22Rv1 (cell line): Measurements from ENCODE around the gene MAPRE3.
A peak's percentile ranks its signal among the peaks of the same experiment; 100 is the strongest.

Experiments
- H3K27ac ChIP-seq: fragments of 450-650 bp; 2 replicates; pipeline ENCODE4 v1.5.1; 2017
- ZFX ChIP-seq: fragments of 450-650 bp; IDR thresholded peaks from 2 replicates; pipeline ENCODE4 v1.6.1; 2017; ENCODE audit warnings: antibody characterized with exemption, borderline replicate concordance
- TF ChIP-seq, protein P1 (sequence below): fragments of 450-650 bp; IDR thresholded peaks from 2 replicates; pipeline ENCODE4 v1.5.1; 2017; ENCODE audit warnings: mild to moderate bottlenecking

Gene MAPRE3

DNA sequence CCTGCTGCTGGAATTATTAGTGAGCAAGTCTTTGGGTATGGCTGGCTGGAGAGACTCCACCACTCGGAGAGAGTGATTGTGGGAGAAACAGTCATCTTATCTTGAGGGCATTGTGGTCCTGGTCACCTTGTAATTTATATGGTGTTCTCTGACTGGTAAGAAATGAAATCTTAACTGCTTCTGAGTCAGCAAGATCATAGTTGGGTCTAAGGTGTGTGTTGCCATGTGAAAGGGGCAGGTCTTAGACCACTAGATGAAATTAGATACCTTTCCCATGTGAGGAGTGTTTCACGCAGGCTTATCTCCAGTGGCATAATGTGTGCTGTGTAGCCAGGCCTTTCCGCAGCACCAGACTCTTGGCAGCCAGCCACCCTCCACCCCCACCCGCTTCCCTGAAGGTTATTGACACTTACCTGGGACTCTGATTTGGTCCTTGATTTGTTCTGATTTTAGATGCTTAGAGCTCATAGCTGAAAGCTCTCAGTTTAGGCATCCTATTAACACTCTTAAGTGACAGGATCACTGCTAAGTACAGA lies 7.7 kb downstream of the MAPRE3 start:
- no peak for TF ChIP-seq ZFX
- TF ChIP-seq, protein P1, sequence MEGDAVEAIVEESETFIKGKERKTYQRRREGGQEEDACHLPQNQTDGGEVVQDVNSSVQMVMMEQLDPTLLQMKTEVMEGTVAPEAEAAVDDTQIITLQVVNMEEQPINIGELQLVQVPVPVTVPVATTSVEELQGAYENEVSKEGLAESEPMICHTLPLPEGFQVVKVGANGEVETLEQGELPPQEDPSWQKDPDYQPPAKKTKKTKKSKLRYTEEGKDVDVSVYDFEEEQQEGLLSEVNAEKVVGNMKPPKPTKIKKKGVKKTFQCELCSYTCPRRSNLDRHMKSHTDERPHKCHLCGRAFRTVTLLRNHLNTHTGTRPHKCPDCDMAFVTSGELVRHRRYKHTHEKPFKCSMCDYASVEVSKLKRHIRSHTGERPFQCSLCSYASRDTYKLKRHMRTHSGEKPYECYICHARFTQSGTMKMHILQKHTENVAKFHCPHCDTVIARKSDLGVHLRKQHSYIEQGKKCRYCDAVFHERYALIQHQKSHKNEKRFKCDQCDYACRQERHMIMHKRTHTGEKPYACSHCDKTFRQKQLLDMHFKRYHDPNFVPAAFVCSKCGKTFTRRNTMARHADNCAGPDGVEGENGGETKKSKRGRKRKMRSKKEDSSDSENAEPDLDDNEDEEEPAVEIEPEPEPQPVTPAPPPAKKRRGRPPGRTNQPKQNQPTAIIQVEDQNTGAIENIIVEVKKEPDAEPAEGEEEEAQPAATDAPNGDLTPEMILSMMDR: no peak

DNA sequence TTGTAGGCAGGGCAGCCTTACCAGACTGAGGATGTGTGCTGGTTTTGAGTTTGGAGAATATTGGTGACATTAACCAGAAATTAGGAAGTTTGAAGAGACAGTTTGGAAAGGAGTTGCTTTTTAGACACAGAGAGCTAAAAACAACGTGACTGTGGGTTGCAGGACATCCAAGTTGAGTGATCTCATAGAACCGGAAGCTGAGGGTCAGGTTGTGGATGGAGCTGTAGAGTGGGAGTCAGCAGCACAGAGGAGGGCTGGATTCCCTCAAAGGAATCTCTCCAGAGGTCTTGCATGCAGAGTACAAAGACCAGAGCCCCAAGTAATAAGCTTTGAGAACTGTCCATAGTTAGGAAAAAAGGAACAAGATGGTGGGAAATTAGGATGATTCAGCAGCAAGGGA lies 9.3 kb downstream of the MAPRE3 start:
- H3K27ac ChIP-seq: no peak overlapping the region
- no peak for TF ChIP-seq ZFX
- TF ChIP-seq, protein P1: no peak

More for the DNA sequence above, 7.7 kb downstream of the MAPRE3 start:
- H3K27ac ChIP-seq: peak overlapping the region; percentile 34; the same call in 1 of the 2 replicates

DNA sequence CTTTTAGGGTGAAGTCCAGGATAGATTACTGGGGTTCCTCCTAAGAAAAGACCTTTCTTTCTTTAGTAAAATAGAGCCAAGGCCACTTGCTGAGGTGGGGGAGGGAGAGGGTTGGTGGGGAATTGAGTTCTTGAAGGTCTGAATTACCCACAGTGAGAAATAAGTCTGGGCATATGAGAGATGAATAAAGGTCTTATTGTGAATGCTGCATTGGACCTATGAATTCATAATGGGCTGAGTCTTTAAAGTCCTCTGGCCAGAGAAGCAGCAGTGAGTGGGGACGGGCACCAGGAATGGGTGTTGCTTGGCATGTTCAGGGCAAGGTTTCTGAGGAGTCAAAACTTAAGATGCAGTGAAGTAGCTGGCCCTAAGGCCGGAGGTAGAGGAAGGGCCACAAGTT lies 10.5 kb downstream of the MAPRE3 start:
- no peak overlapping the region for H3K27ac ChIP-seq
- TF ChIP-seq ZFX: no peak
- TF ChIP-seq, protein P1: no peak

DNA sequence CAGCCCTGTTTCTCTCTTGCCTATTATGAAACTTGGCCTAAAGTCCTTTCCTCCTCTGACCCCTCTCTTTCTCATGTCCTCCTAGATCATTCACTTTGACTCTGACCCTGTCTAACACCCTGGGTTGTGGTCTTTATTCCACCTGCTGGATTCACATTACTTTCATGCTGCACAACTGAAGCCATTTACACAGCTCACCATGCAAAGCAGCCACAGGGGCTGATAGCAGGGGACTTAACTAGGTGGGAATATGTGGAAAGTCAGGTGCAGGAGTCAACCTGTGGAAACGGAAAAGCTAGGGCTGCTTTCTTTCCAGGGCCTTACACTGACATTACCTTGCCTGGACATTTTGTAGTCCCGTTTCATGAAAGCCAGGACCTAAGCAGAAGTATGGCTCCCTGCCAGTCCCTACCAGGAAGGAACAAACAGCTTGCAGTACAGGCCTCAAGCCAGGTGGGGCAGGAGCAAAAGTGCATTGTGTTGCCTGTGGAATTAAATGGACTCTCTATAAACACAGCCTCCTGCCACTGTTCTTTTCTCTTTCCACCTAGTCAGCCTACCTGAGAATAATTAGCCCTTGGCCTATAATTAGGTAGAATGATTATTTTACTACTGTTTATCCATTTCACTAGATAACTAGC lies 11.8 kb downstream of the MAPRE3 start:
- no peak for TF ChIP-seq ZFX
- TF ChIP-seq, protein P1: peak; percentile 71
- H3K27ac ChIP-seq: 0 out of 2 replicates have a peak overlapping the region, but pooled peaks have one; percentile 1

DNA sequence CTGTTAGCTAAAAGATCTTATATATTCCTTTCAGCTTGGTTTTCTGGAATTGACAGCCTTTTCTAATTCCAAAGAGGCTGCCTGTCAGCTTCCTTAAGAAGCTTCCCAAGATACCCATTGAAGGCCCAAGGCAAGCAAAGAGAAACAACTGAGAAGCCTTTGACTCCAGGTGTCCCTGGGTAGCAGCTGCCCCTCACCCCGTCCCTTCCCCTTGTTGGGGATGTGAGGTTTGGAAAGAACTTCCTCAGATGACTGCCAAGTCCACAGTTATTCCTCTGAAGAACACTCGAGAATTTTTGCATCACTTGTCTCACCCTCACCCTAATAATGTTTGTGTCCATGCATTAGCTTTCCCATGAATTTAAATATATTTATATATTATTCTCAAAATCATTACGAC lies 13.3 kb downstream of the MAPRE3 start:
- H3K27ac ChIP-seq: no peak overlapping the region
- TF ChIP-seq, protein P1: no peak
- no peak for TF ChIP-seq ZFX

DNA sequence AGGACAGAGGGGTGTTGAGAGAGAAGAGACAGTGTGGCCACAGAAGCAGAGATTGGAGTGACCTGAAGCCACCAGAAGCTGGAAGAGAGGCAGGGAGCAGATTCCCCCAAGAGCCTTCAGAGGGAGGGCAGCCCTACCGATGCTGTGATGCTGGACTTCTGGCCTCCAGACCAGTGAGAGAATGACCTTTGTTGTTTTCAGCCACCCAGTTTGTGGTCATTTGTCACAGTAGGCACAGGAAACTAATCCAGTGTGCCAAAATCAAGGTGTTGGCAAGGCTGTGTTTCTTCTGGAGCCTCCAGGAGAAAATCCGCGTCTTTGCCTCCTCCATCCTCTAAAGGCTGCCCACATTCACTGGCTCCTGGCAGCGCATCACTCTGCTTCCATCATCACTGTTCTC lies 15.4 kb downstream of the MAPRE3 start:
- H3K27ac ChIP-seq: no peak overlapping the region
- no peak for TF ChIP-seq ZFX
- TF ChIP-seq, protein P1: no peak

DNA sequence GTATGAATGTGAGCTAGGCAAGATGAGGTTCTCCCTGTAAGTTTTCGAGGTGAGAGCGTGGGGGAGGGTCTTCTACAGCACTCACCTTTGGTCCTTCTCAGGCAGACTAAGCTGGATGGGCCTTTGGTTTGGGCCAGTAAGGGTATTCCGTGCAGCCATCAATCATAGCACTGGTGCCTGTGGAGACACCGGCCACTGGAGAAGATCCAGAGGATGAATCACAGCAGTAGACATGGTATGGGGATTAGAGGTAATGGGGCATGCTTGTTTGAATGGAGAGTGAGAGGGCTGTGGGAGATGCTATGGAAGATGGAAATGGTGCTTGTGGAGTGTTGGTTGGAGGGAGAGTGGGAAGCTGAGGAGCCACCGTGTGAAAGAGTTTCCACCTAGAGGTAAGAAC lies 16.1 kb downstream of the MAPRE3 start:
- no peak overlapping the region for H3K27ac ChIP-seq
- no peak for TF ChIP-seq ZFX
- TF ChIP-seq, protein P1: no peak
